HG03565 (cell line): ENCODE measurements around the gene GYPA.
"Not testable (repeated sequence)": the region's sequence is repeated elsewhere in the genome, so short reads cannot be mapped to it uniquely, and the experiment has no call there.

ENCODE experiments used
- ATAC-seq: cut with Tn5 transposase; IDR thresholded peaks from one replicate; pipeline ENCODE4 v1.9.1; 2021; ENCODE audit warnings: mild to moderate bottlenecking, moderate library complexity; ENCODE audit not compliant: unreplicated experiment

The GYPA gene

DNA sequence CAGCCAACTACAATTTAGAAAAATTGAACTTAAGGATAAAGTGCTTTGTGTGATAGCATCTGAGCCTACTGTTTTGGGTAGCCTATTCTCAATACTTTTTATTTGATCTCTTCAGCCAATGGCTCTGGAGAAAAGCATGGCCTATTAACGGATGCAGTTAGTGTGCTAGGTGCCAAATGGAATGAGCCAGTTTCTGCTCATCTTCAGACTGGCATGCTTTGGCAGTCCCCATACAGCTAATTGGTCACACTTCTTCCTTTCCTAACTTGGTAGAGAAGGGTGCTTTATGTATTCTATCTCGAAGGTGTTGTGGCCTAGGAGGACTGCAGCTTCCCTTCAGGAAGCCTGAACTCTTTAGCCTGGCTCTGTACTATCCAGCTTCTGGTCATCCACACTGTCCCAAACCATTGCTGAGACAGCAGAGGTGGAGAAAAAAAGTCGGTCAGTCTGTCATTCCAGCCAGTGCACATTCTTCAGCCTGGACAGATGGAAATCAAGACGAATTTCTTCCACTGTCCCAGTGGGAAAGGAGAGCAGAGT, 11.1 kb downstream of the GYPA start:
- ATAC-seq, result not testable (repeated sequence)

- not testable (repeated sequence) for ATAC-seq
Observed at GRCh38 chr4:144128709-144129320, 11.7 kb downstream of the GYPA start.

DNA sequence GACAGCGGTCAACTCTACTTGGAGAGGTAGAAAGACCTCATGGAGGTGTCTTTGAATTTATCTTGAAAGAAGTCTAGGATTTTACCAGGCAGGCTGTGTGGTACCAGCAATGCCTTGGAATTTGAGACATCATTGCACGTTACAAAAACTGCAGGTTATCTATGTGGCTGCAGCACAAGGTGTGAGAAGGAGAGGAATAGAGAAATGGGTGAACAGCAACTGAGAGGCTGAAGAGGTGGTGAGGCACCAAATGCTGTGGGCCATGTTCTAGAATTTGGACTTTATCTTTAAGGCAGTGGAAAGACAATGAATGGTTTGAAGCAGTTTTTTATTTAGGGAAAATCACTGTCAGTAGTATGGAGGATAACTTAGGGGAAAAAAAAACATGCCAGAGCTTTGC, 15.4 kb downstream of the GYPA start:
- ATAC-seq, result not testable (repeated sequence)

DNA sequence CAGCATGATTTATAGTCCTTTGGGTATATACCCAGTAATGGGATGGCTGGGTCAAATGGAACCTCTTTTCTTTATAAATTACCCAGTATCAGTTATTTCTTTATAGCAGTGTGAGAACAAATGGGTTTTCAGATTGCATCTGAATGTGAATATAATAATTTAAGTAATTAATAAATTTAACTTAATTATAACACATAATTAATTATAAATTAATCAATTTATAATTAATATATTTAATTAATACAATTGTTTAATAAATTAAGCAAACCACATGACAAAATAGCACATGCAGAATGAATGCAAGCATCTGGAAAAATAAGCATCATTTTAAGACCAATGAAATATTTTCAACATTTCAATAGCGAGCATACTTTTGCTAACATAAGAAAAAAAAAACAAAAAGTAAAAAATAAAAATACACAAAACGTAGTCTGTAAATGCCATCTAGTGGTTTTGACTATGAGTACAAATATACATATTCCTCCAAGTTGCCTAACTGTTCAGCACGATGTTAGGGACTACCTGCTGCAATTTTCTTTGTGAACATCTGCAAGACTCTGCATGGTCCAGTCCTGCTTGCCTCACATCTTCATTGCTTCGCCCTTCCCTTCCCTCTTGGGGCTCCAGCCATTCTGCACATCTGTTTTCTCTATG, 16.4 kb downstream of the GYPA start:
- ATAC-seq, result not testable (repeated sequence)

DNA sequence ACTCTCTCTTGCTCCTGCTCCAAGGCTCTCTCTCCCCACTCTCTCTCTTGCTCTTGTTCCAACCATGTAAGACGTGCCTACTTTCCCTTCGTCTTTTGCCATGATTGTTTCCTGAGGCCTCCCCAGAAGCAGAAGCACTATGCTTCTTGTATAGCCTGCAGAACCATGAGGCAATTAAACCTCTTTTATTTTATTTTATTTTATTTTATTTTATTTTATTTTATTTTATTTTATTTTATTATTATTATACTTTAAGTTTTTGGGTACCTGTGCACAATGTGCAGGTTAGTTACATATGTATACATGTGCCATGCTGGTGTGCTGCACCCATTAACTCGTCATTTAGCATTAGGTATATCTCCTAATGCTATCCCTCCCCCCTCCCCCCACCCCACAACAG, 17.2 kb downstream of the GYPA start:
- ATAC-seq, result not testable (repeated sequence)

DNA sequence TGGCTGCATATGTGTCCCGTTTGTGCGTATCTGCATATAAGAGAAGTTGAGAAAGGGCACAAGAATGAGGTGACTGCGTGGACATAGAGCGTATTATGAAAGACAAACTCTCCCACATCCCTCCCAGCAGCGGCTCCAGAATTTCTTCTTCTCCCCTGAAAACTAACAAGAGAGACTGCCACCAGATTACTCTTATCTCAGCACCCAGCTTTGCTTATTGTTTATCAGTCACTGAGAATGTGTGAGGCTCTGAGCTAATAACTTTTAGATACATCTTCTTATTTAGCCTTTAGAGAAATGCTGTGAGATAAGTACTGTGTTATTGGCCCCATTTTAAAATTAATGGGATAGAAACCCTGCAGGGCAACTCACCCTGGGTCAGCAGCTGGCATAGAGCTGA, 20.8 kb downstream of the GYPA start:
- not testable (repeated sequence) for ATAC-seq

- no peak for ATAC-seq
Observed at GRCh38 chr4:144115519-144115918, 25.0 kb downstream of the GYPA start.

DNA sequence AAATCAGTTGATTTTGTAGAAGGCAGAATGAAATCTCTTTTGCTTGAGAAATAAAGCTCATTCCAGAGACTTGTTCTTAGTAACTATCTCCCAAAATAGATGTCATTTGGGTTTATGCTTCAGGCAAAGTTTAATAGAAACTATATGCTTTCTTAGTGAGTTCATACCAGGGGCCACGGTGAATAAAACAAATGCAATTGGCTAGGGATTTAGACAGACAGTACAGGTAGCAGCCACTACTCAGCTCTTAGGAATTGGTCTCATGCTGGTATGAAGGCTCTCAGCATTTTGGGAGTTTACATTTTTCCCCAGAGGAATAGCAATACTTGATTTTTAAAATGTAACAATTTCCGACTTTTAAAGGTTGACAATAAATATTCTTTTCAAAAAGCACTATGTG, 27.0 kb downstream of the GYPA start:
- ATAC-seq, result no peak

- no peak for ATAC-seq
Observed at GRCh38 chr4:144104509-144105130, 35.9 kb downstream of the GYPA start.

DNA sequence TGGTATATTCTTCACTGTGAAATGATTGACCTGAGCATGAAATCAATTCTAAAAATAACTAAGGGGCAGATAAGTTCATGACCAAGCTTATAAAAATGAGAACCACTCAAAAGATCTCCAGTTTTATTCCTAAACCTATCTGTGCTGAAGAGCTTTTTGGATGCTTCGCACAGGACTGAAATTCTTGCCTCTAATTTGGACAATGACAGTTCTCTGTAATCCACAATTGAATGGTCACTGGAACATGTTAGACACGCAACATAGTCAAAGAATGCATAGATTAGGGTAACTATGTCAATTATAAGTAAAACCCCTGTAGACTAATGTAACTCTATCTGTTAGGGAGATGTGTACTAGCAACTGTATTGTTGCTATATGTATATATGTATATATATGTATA, 42.7 kb downstream of the GYPA start:
- not testable (repeated sequence) for ATAC-seq

- ATAC-seq, result not testable (repeated sequence)
Observed at GRCh38 chr4:144093995-144094394, 46.5 kb downstream of the GYPA start.

DNA sequence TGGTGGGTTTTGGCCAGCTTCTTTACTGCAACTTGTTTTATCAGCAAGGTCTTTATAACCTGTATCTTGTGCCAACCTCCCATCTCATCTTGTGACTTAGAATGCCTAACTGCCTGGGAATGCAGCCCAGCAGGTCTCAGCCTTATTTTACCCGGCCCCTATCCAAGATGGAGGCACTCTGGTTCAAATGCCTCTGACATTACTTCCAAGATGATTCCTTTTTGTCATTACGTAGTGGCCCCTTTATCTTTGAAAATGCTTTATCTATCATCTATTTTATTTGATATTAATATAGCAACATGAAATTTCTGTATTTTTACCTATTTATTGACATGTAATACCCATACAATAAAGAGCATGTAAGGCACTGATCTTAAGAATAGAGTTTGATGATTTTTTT, 49.3 kb downstream of the GYPA start:
- not testable (repeated sequence) for ATAC-seq

DNA sequence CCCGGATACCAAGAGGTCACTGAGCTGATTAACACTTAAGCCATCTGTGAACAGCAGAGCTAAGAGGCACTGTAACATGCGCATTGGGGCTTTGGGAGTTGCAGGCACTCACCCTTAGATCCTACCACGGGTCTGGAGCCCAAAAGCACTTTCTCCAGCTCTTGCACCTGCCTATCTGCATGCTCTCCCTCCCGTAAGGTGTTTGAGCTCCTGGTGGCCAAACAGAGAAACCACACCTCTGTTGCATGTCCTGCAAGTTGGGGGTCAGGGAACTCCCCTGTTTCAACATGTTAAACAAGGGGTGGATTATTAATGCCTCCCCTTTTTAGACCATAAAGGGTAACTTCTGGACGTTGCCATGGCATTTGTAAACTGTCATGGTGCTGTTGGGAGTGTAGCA, 49.8 kb downstream of the GYPA start:
- ATAC-seq, result no peak

- ATAC-seq, result not testable (repeated sequence)
Observed at GRCh38 chr4:144082053-144082452, 58.5 kb downstream of the GYPA start.

GRCh38 chr4:144080135-144080534, 60.4 kb downstream of the GYPA start:
- not testable (repeated sequence) for ATAC-seq

DNA sequence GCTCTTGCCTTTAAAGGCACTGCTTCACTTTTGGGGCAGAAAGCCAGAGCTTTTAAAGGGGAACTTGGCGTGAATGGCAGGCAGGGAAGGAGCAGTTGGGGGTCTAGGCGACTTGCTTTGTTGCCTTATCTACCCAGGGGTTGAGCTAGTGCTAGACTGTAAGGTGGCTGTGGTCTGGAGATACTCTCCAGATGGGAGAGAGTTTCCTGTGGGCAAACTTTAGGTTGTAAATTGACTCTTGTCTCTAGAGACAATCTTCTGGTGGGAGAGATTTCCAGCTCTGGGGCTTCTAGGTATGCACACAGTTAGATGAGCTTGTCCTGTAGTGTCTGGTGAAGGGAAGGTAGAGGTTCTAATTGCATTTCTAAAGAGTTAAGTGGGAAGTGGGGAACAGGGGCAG, 61.8 kb downstream of the GYPA start:
- not testable (repeated sequence) for ATAC-seq

- not testable (repeated sequence) for ATAC-seq
Observed at GRCh38 chr4:144061556-144061955, 79.0 kb downstream of the GYPA start.

GRCh38 chr4:144060234-144060859, 80.2 kb downstream of the GYPA start:
- ATAC-seq, result not testable (repeated sequence)
